Lung (tissue), 16 donors: ENCODE measurements around the gene TLE1. TPM values are rescaled to one million over a fixed set of nuclear protein-coding genes. Genes with fewer than 3 reads are reported as not detected.
"Not testable (repeated sequence)": the region's sequence is repeated elsewhere in the genome, so short reads cannot be mapped to it uniquely, and the experiment has no call there.

ENCODE experiments used
- ATAC-seq: fragments of 200-7000 bp; cut with Tn5 transposase; one replicate; pipeline ENCODE4 v1.9.1; 2020; ENCODE audit warnings: moderate number of reproducible peaks; ENCODE audit not compliant: insufficient read depth, low FRiP score
- DNase-seq, 3 donors: peaks; one replicate each; pipeline ENCODE4 v3.0.0-alpha.2; 2013 to 2017
- H3K27ac ChIP-seq, 2 donors: one replicate each; pipeline ENCODE4 v1.5.1; 2013; ENCODE audit warnings: mild to moderate bottlenecking in 2 of 2, moderate library complexity in 2 of 2, control low read depth in 1 of 2, inconsistent platforms in 1 of 2, low read depth in 1 of 2, low read length in 1 of 2
- H3K27me3 ChIP-seq, 3 donors: one replicate each; pipeline ENCODE4 v1.5.1; 2013; ENCODE audit warnings: low read length in 2 of 3; ENCODE audit not compliant: control insufficient read depth in 3 of 3, insufficient read depth in 3 of 3
- H3K36me3 ChIP-seq, 4 donors: one replicate each; pipeline ENCODE4 v1.5.1; 2013; ENCODE audit warnings: low read length in 4 of 4, mild to moderate bottlenecking in 1 of 4, moderate library complexity in 1 of 4; ENCODE audit not compliant: control insufficient read depth in 4 of 4, insufficient read depth in 4 of 4
- H3K4me1 ChIP-seq, 5 donors: one replicate each; pipeline ENCODE4 v1.5.1; 2013; ENCODE audit warnings: low read length in 5 of 5, mild to moderate bottlenecking in 2 of 5, moderate library complexity in 1 of 5; ENCODE audit not compliant: control insufficient read depth in 5 of 5, insufficient read depth in 5 of 5
- H3K4me3 ChIP-seq: one replicate; pipeline ENCODE4 v1.5.1; 2013; ENCODE audit warnings: mild to moderate bottlenecking, control low read depth, moderate library complexity
- H3K9ac ChIP-seq, 2 donors: one replicate each; pipeline ENCODE4 v1.5.1; 2013; ENCODE audit warnings: low read length in 2 of 2, control low read depth in 1 of 2; ENCODE audit not compliant: insufficient read depth in 1 of 2
- H3K9me3 ChIP-seq, 4 donors: one replicate each; pipeline ENCODE4 v1.5.1; 2013; ENCODE audit warnings: low read length in 3 of 4, mild to moderate bottlenecking in 1 of 4, moderate library complexity in 1 of 4; ENCODE audit not compliant: control insufficient read depth in 4 of 4, insufficient read depth in 3 of 4
- CTCF ChIP-seq: IDR thresholded peaks from 2 replicates; pipeline ENCODE4 v1.5.1; 2012; ENCODE audit warnings: mild to moderate bottlenecking; ENCODE audit errors: control extremely low read depth, extremely low read depth
- WGBS, 2 donors: extraction: QIAGEN DNeasy Blood & Tissue Kit; methylation state at CpG; one replicate each; pipeline ENCODE4 v1.1.7; 2013; 5-methylcytosine and 5-hydroxymethylcytosine counted together
- long read RNA-seq, 5 donors: transcript quantifications; one replicate each; lab custom pipeline, GENCODE V29; 2026
- polyA plus RNA-seq, 2 donors: library from polyadenylated mRNA; stranded (reverse); fragments of 200-250 nt; gene quantifications; one replicate each; pipeline ENCODE4 v1.2.1, GENCODE V29; 2013
- total RNA-seq, 2 donors: library from RNA; depleted of rRNA in 1 of 2; stranded (reverse); fragments of >200 nt in 1 of 2; gene quantifications; one replicate each; pipeline ENCODE4 v1.2.1, GENCODE V29; 2014 to 2021
- donor health status: control.
- donor health status: control.
- donor health status: Bipolar disorder and iron deficiency.
- donor health status: healthy.
- donor health status: DM: yes; HTN: yes; CAD: no.

Gene TLE1
- 10 to 100 TPM; 20.5 to 35.2 TPM for total RNA-seq
- polyA plus RNA-seq = 10 to 100 TPM; 16.8 to 18.3 TPM
- long read RNA-seq, donor 1 = 0 reads
- long read RNA-seq, donor 2 = 0 reads
- long read RNA-seq, donor 3 = 0 reads
- long read RNA-seq, donor 4 = 0 reads
- long read RNA-seq, donor 5, partial matches to known transcripts = 5 of 5 reads
- long read RNA-seq, donor 5, other reads (novel, unspliced or antisense) = 0 of 5 reads

GRCh38 chr9:81689343-81690175 is at the start of gene TLE1:
Gene TLE1 (minus strand): TSS chr9:81689547. CDS start chr9:81688240, 1,307 bp downstream.
- Histone ChIP-seq H3K9me3 (no peaks in the 10 kb centered on the region), H3K27me3 (no peaks in the 10 kb centered on the region), H3K9ac (peak within 1 kb of the TSS in 1 of 2 donors; percentile 78), H3K36me3 (peaks cover 0 to 13% (median 1%) of the 10 kb centered on the region in 4 donors), H3K27ac (peak within 1 kb of the TSS; percentile 66 to 72), H3K4me3 (peak within 1 kb of the TSS; percentile 68), H3K4me1 (peaks cover 3 to 51% (median 9%) of the 10 kb centered on the region in 5 donors)
- ATAC-seq = peak; percentile 91
- DNase-seq = peak; percentile 100
- WGBS, 2 donors = 0% methylated on average over 67 to 94 of the region's 95 CpGs
- TF ChIP-seq CTCF = no peak

- 47 to 53% methylated on average over 6 of the region's 6 CpGs for WGBS, 2 donors
- DNase-seq = no peak
- H3K9ac ChIP-seq = no peak overlapping the region
- no peaks in the 10 kb centered on the region for H3K36me3 ChIP-seq
- peaks cover 0 to 2% (median under 1%) of the 10 kb centered on the region in 4 donors for H3K9me3 ChIP-seq
- peak; percentile 73 for ATAC-seq
- H3K4me3 ChIP-seq = no peak overlapping the region
- TF ChIP-seq CTCF = no peak
- H3K27me3 ChIP-seq = no peaks in the 10 kb centered on the region
- H3K4me1 ChIP-seq = no peaks in the 10 kb centered on the region
- peak overlapping the region in 1 of 2 donors; percentile 14 for H3K27ac ChIP-seq
Observed at GRCh38 chr9:81737871-81738507, 48.6 kb upstream of the TLE1 start.

DNA sequence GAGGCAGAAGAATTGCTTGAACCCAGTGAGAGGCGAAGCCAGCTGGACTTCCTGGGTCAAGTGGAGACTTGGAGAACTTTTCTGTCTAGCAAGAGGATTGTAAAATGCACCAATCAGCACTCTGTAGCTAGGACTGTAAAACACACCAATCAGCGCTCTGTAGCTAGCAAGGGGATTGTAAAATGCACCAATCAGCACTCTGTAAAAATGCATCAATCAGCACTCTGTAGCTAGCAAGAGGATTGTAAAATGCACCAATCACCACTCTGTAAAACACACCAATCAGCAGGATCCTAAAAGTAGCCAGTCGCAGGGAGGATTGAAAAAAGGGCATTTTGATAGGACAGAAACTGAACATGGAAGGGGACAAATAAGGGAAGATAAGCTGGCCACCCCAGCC is 41.2 kb upstream of the TLE1 start:
- ATAC-seq, H3K4me1 ChIP-seq, H3K4me3 ChIP-seq, DNase-seq, H3K9me3 ChIP-seq, H3K36me3 ChIP-seq, H3K27ac ChIP-seq, H3K9ac ChIP-seq, H3K27me3 ChIP-seq: not testable (repeated sequence)
- WGBS, 2 donors = 94 to 95% methylated on average over 3 of the region's 3 CpGs

DNA sequence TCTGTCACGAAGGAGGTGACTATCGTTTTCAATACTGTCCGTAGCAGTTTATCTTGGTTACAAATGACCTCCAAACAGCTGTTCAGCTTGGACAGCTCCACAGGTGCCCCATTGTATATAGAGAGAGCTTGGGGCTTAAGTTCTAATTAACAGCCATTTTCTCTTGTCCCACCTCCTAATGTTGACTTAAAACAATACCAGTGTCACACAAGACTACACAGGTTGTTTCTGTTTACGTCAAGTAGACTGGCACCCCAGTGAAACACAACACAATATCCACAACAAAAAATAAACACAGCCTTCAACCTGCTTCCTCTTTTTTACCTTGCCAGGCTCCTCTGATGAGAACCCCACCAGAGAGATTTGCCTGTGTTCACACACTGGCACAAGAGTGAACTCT is 39.8 kb upstream of the TLE1 start:
- no peak for ATAC-seq
- H3K4me1 ChIP-seq = no peaks in the 10 kb centered on the region
- no peak for TF ChIP-seq CTCF
- H3K9ac ChIP-seq = no peak overlapping the region
- no peaks in the 10 kb centered on the region for H3K36me3 ChIP-seq
- no peak overlapping the region for H3K4me3 ChIP-seq
- H3K27ac ChIP-seq = no peak overlapping the region
- no peak for DNase-seq
- H3K27me3 ChIP-seq = no peaks in the 10 kb centered on the region
- 64 to 73% methylated on average over 4 of the region's 4 CpGs for WGBS, 2 donors
- no peaks in the 10 kb centered on the region for H3K9me3 ChIP-seq
